Stimulated activated effector memory CD8-positive, alpha-beta T cell treated with anti-CD3 and anti-CD28 coated beads, Interleukin-12 subunit alpha, Interleukin-12 subunit beta, amount 100 ng/mL, for 72 hours (primary cell): ENCODE results near the gene SPPL2C.
A peak's percentile ranks its signal among the peaks of the same experiment; 100 is the strongest.

Experiments
- ATAC-seq: fragments of 150-1000 bp; cut with Tn5 transposase; 2 replicates; pipeline ENCODE4 v1.10.0; 2021
- DNase-seq, 2 donors: peaks; one replicate each; pipeline ENCODE4 v3.0.0; 2021 to 2022; ENCODE audit warnings: low spot score in 2 of 2
- H3K27ac Mint-ChIP-seq: one replicate; pipeline ENCODE4 v1.8.0; 2022; ENCODE audit warnings: mild to moderate bottlenecking, mixed read lengths
- H3K36me3 Mint-ChIP-seq: one replicate; pipeline ENCODE4 v1.8.0; 2022; ENCODE audit warnings: mild to moderate bottlenecking, mixed read lengths
- H3K4me1 Mint-ChIP-seq: one replicate; pipeline ENCODE4 v1.8.0; 2022; ENCODE audit warnings: mixed read lengths
- H3K4me3 Mint-ChIP-seq: one replicate; pipeline ENCODE4 v1.8.0; 2022; ENCODE audit warnings: mild to moderate bottlenecking, mixed read lengths
- H3K9me3 Mint-ChIP-seq: one replicate; pipeline ENCODE4 v1.8.0; 2022; ENCODE audit warnings: mixed read lengths

Gene SPPL2C

DNA sequence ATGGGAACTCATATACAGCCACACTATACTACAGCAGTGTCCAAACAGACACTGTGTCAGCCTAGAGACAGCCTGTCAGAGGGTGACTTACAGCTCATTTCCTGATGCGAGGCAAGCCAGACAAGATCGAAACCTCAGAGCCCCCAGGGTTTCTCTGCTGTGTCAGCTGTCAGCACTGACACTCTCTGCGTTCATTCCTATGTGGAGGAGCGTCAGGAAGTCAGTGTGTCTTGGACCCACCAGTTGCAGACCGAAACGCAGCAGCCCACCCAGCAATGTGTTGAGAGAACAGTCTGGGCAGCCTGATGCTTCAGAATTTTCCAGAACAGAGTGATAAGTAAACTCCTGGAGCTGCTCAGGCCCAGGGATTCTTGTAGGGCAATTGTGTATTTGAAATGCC lies 29.0 kb downstream of the SPPL2C start:
- ATAC-seq = peak; percentile 94
- Mint-ChIP-seq H3K36me3 (no peaks in the 10 kb centered on the region), H3K9me3 (peaks cover 3% of the 10 kb centered on the region), H3K4me1 (peaks cover 22% of the 10 kb centered on the region), H3K4me3 (peak overlapping the region; percentile 16), H3K27ac (no peak overlapping the region)
- peak in 1 of 2 donors; percentile 52 for DNase-seq

DNA sequence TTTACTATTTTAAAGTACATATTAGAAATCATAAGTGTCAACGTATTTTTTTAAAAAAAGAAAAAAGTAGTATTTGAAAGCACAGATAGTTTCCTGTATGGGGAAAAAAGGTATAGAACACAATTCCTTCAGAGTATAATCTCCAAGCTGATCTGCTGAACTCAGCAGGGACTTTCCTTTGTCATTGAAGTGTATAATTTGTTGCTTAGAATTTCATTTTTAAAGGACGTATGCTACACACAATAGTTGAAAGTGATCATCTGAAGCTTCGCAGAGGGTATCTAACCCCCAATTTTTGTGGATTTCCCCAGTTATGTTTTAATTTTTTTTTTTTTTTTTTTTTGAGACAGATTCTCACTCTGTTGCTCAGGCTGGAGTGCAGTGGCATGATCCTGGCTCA lies 29.5 kb downstream of the SPPL2C start:
- H3K9me3 Mint-ChIP-seq = peaks cover 3% of the 10 kb centered on the region
- H3K27ac Mint-ChIP-seq = no peak overlapping the region
- H3K4me1 Mint-ChIP-seq = peaks cover 22% of the 10 kb centered on the region
- no peak for ATAC-seq
- peak overlapping the region; percentile 16 for H3K4me3 Mint-ChIP-seq
- no peak for DNase-seq
- H3K36me3 Mint-ChIP-seq = no peaks in the 10 kb centered on the region

DNA sequence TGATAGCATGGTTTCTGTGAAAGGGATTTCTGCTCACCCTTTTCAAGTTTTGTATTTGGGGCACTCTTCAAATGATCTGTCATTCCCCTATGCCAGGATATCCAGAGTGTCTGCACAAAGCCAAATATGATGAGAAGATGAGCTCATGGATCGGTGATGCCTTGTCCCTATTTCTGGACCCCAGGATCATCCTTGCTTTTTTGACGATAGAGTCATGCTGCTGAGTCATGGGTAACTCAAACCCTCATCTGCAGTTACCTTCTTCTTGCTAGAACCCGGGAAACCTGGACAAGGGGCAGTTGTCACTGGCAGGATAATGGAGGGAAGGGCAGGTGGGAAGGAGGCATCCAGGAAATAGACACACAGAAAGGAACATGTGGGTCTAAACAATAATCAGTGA lies 31.9 kb downstream of the SPPL2C start:
- no peak for DNase-seq
- peaks cover 3% of the 10 kb centered on the region for H3K9me3 Mint-ChIP-seq
- ATAC-seq = no peak
- no peak overlapping the region for H3K4me3 Mint-ChIP-seq
- H3K27ac Mint-ChIP-seq = no peak overlapping the region
- peaks cover 14% of the 10 kb centered on the region for H3K4me1 Mint-ChIP-seq
- no peaks in the 10 kb centered on the region for H3K36me3 Mint-ChIP-seq

- H3K27ac Mint-ChIP-seq = no peak overlapping the region
- H3K36me3 Mint-ChIP-seq = no peaks in the 10 kb centered on the region
- no peak for ATAC-seq
- H3K4me1 Mint-ChIP-seq = peaks cover 11% of the 10 kb centered on the region
- DNase-seq = no peak
- no peak overlapping the region for H3K4me3 Mint-ChIP-seq
- peaks cover 3% of the 10 kb centered on the region for H3K9me3 Mint-ChIP-seq
These were observed 32.8 kb downstream of the SPPL2C start for GRCh38 chr17:45877467-45877866.

DNA sequence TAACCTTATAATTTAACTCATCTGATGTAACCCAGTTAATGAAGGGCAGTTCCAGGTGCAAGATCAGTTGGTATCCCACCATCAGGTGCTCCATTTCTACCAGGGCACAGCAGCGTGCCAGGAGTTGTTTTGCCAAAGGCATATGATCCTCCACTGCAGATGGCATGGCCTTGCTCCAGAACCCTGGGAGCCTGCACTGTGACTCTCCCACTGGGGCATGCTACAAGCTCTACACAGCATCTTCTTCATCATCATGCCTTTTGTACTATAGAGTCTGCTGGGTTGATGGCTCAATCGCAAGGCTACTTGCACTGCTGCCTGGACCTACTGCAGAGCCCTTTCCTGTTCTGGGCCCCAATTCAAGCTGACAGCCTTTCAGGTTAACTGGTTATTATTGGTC lies 38.4 kb downstream of the SPPL2C start:
- Mint-ChIP-seq H3K9me3 (peaks cover 5% of the 10 kb centered on the region), H3K4me3 (no peak overlapping the region), H3K36me3 (no peaks in the 10 kb centered on the region), H3K27ac (no peak overlapping the region), H3K4me1 (peaks cover 9% of the 10 kb centered on the region)
- ATAC-seq (no peak), DNase-seq (no peak)

- ATAC-seq = no peak
- no peak overlapping the region for H3K4me3 Mint-ChIP-seq
- no peaks in the 10 kb centered on the region for H3K36me3 Mint-ChIP-seq
- H3K9me3 Mint-ChIP-seq = peaks cover 5% of the 10 kb centered on the region
- no peak overlapping the region for H3K27ac Mint-ChIP-seq
- peaks cover 17% of the 10 kb centered on the region for H3K4me1 Mint-ChIP-seq
- no peak for DNase-seq
These were observed 42.2 kb downstream of the SPPL2C start for GRCh38 chr17:45886852-45887251.

GRCh38 chr17:45888392-45888791 lies 43.7 kb downstream of the SPPL2C start:
- H3K9me3 Mint-ChIP-seq = peaks cover 5% of the 10 kb centered on the region
- no peak overlapping the region for H3K4me3 Mint-ChIP-seq
- peaks cover under 1% of the 10 kb centered on the region for H3K36me3 Mint-ChIP-seq
- DNase-seq (no peak), ATAC-seq (peak; percentile 64)
- H3K4me1 Mint-ChIP-seq = peaks cover 9% of the 10 kb centered on the region
- H3K27ac Mint-ChIP-seq = no peak overlapping the region

- DNase-seq (no peak), ATAC-seq (no peak)
- peaks cover 7% of the 10 kb centered on the region for H3K36me3 Mint-ChIP-seq
- H3K4me3 Mint-ChIP-seq = no peak overlapping the region
- H3K4me1 Mint-ChIP-seq = peaks cover 9% of the 10 kb centered on the region
- H3K27ac Mint-ChIP-seq = no peak overlapping the region
- peaks cover 4% of the 10 kb centered on the region for H3K9me3 Mint-ChIP-seq
These were observed 44.9 kb downstream of the SPPL2C start for GRCh38 chr17:45889579-45889978.

DNA sequence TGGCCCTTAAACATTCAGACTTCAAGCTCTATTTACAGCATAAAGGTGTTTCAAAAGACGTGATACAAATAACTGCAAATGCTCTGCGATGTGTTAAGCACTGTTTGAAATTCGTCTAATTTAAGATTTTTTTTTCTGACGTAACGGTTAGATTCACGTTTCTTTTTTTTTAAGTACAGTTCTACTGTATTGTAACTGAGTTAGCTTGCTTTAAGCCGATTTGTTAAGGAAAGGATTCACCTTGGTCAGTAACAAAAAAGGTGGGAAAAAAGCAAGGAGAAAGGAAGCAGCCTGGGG lies 49.0 kb downstream of the SPPL2C start:
- H3K27ac Mint-ChIP-seq = peak overlapping the region; percentile 26
- ATAC-seq = no peak

DNA sequence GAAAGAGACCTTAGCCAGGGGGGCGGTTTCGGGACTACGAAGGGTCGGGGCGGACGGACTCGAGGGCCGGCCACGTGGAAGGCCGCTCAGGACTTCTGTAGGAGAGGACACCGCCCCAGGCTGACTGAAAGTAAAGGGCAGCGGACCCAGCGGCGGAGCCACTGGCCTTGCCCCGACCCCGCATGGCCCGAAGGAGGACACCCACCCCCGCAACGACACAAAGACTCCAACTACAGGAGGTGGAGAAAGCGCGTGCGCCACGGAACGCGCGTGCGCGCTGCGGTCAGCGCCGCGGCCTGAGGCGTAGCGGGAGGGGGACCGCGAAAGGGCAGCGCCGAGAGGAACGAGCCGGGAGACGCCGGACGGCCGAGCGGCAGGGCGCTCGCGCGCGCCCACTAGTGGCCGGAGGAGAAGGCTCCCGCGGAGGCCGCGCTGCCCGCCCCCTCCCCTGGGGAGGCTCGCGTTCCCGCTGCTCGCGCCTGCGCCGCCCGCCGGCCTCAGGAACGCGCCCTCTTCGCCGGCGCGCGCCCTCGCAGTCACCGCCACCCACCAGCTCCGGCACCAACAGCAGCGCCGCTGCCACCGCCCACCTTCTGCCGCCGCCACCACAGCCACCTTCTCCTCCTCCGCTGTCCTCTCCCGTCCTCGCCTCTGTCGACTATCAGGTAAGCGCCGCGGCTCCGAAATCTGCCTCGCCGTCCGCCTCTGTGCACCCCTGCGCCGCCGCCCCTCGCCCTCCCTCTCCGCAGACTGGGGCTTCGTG lies 49.5 kb downstream of the SPPL2C start, which contains the start of gene MAPT:
TSS of gene MAPT (plus strand) at position 533 of the 763 bp plus-strand sequence. CDS start 67,784 bp downstream, outside the sequence.
- H3K27ac Mint-ChIP-seq = peak within 1 kb of the TSS; percentile 26
- H3K4me1 Mint-ChIP-seq = no peaks in the 10 kb centered on the region
- peaks cover 7% of the 10 kb centered on the region for H3K36me3 Mint-ChIP-seq
- peak within 1 kb of the TSS; percentile 74 for H3K4me3 Mint-ChIP-seq
- no peaks in the 10 kb centered on the region for H3K9me3 Mint-ChIP-seq
- peak; percentile 88 to 91 for DNase-seq
- peak; percentile 93 for ATAC-seq

More for the DNA sequence above, 49.0 kb downstream of the SPPL2C start:
- no peak for DNase-seq
- Mint-ChIP-seq H3K4me1 (peaks cover 2% of the 10 kb centered on the region), H3K4me3 (peak overlapping the region; percentile 74), H3K36me3 (peaks cover 7% of the 10 kb centered on the region), H3K9me3 (no peaks in the 10 kb centered on the region)

DNA sequence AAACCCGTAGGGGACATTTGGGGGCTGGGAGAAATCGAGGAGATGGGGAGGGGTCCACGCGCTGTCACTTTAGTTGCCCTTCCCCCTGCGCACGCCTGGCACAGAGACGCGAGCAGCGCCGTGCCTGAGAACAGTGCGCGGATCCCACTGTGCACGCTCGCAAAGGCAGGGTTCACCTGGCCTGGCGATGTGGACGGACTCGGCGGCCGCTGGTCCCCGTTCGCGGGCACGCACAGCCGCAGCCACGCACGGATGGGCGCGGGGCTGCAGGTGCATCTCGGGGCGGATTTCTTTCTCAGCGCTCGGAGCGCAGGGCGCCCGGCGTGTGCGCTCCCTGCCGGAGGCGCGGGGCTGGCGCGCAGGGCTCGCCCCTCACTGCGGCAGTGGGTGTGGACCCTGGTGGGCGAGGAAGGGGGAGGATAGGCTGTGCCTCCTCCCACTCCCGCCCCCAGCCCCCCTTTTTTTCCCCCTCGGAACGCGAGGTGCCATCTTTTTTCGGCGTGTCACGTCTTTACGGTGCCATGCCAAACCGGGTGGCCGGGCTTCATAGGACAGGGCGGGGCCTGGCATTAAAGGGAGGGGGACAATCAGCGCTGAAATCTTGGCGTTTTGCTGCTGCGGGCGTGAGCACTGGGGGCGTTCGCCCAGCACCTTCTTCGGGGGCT lies 50.8 kb downstream of the SPPL2C start:
- Mint-ChIP-seq H3K9me3 (no peaks in the 10 kb centered on the region), H3K4me3 (peak overlapping the region; percentile 74), H3K27ac (no peak overlapping the region), H3K4me1 (no peaks in the 10 kb centered on the region), H3K36me3 (peaks cover 7% of the 10 kb centered on the region)
- ATAC-seq (no peak), DNase-seq (no peak)

- no peak for ATAC-seq
- no peaks in the 10 kb centered on the region for H3K4me1 Mint-ChIP-seq
- no peaks in the 10 kb centered on the region for H3K9me3 Mint-ChIP-seq
- peak overlapping the region; percentile 74 for H3K4me3 Mint-ChIP-seq
- no peak for DNase-seq
- H3K36me3 Mint-ChIP-seq = peaks cover 7% of the 10 kb centered on the region
- no peak overlapping the region for H3K27ac Mint-ChIP-seq
These were observed 51.5 kb downstream of the SPPL2C start for GRCh38 chr17:45895969-45896785.
